K562 treated with DMSO at 1 percent for 24 hours (cell line): ENCODE data around the gene RNF130. TPM values are rescaled to one million over a fixed set of nuclear protein-coding genes. Genes with fewer than 3 reads are reported as not detected.

Experiments used
- total RNA-seq: library from RNA; unstranded; fragments of 300-600 nt; gene quantifications from 2 replicates; pipeline ENCODE4 v1.2.3, GENCODE V29; 2022; ENCODE audit warnings: low read depth; ENCODE audit not compliant: insufficient read depth

Gene RNF130, protein sequence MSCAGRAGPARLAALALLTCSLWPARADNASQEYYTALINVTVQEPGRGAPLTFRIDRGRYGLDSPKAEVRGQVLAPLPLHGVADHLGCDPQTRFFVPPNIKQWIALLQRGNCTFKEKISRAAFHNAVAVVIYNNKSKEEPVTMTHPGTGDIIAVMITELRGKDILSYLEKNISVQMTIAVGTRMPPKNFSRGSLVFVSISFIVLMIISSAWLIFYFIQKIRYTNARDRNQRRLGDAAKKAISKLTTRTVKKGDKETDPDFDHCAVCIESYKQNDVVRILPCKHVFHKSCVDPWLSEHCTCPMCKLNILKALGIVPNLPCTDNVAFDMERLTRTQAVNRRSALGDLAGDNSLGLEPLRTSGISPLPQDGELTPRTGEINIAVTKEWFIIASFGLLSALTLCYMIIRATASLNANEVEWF
- total RNA-seq: 52.8 and 52.9 TPM in 2 replicates

GRCh38 chr5:180071531-180072255 is at the start of gene RNF130:
Gene RNF130 (minus strand): TSS chr5:180071759. CDS start chr5:180071702, 57 bp downstream.

DNA sequence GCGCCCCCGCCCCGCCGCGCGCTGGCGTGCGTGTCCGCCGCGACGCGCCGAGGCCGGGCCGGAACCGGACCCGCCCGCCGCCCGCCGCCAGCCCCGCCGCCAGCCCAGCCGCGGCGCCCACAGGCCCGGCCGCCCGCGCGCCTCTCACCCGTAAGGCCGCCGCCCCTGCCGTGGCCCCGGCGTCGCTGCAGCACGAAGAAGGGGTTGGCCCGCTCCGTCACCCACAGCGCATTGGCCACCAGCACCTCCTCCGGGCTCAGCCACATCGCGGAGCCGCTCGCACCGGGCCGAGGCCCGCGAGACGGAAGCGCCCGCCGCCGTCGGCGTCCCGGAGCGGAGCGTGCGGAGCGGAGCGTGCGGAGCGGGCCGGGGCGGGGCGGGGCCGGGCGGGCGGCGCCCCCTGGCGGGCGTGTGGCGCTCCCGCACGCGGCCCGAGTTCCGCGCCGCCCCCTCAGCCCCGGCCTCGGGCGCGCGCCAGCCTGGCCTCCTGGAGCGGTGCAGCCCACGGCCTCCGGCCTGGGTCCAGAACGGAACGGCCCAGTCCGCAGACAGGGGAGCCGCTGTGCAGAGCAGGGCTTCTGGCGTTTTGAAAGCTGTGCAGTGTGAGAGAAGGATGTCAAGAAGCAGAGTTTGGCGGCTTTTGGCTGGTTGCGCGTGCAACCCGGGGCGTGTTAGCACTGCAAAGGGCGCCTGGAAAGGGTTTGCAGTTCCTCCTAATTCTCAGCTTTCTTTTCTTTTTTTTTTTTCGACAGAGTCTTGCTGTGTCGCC is 163.8 kb downstream of the RNF130 start, which contains the start of gene TBC1D9B:
Gene TBC1D9B (minus strand): TSS at position 342 of the 769 bp plus-strand sequence. CDS start 76 bp downstream, at position 266.

Other genes with a start within 250 kb of the RNF130 start
- gene MRNIP, start 212.9 kb downstream of the RNF130 start, total RNA-seq: 19.1 and 21.7 TPM in 2 replicates
- gene TBC1D9B, start 163.9 kb downstream of the RNF130 start, total RNA-seq: 43.6 and 50.5 TPM in 2 replicates
- 0.90 and 1.1 TPM in 2 replicates for gene RASGEF1C, start 137.5 kb upstream of the RNF130 start, total RNA-seq
- gene MAPK9, start 220.3 kb upstream of the RNF130 start, total RNA-seq: 29.1 and 34.8 TPM in 2 replicates